ENCODE measurements around the gene SLC8A2.

The SLC8A2 gene

GRCh38 chr19:47485210-47485609 lies 13.5 kb upstream of the SLC8A2 start:
- peak overlapping the region; percentile 100 for H3K4me2 ChIP-seq (ENCODE audit: low read length)
- H3K27me3 ChIP-seq (ENCODE audit: insufficient read depth, low read length), result no peaks in the 10 kb centered on the region
- H2AFZ ChIP-seq (ENCODE audit: low read length), result no peak overlapping the region
- no peaks in the 10 kb centered on the region for H3F3A ChIP-seq (ENCODE audit: insufficient read depth, low read length)
- H3K79me2 ChIP-seq (ENCODE audit: insufficient read depth, low read length), result no peaks in the 10 kb centered on the region
- peaks cover 20% of the 10 kb centered on the region; the same call in 1 of the 2 replicates for H3K36me3 ChIP-seq (ENCODE audit: insufficient read depth, low read length)
- no peaks in the 10 kb centered on the region for H3K9me2 ChIP-seq (ENCODE audit: low read depth, low read length)
- TF ChIP-seq CTCF (IDR thresholded peaks at IDR 0.05; ENCODE audit: low read length), result no peak
- no peak for TF ChIP-seq EZH2 (IDR thresholded peaks at IDR 0.05; ENCODE audit: borderline replicate concordance, low read length)
- H3K4me3 ChIP-seq (ENCODE audit: low read depth, low read length, poor library complexity, severe bottlenecking), result peak overlapping the region; percentile 96
- H3K4me1 ChIP-seq (ENCODE audit: insufficient read depth, low read length, severe bottlenecking), result peaks cover 23% of the 10 kb centered on the region
- no peaks in the 10 kb centered on the region for H4K20me1 ChIP-seq (ENCODE audit: insufficient read depth, low read length)
- peak overlapping the region; percentile 78 for H3K27ac ChIP-seq (ENCODE audit: low read depth, low read length, poor library complexity, severe bottlenecking)
- H3K9ac ChIP-seq (ENCODE audit: low read length), result peak overlapping the region; percentile 100
- H3K9me3 ChIP-seq (ENCODE audit: low read length), result no peaks in the 10 kb centered on the region

GRCh38 chr19:47483800-47484690 lies 12.4 kb upstream of the SLC8A2 start, which contains the start of gene KPTN:
TSS of gene KPTN (minus strand) at chr19:47484219. CDS start at chr19:47484160, 59 bp downstream.
- H3K79me2 ChIP-seq (ENCODE audit: insufficient read depth, low read length), result no peaks in the 10 kb centered on the region
- H3K4me2 ChIP-seq (ENCODE audit: low read length), result peak within 1 kb of the TSS; percentile 100
- H4K20me1 ChIP-seq (ENCODE audit: insufficient read depth, low read length), result no peaks in the 10 kb centered on the region
- H3K27me3 ChIP-seq (ENCODE audit: insufficient read depth, low read length), result no peaks in the 10 kb centered on the region
- TF ChIP-seq EZH2 (IDR thresholded peaks at IDR 0.05; ENCODE audit: borderline replicate concordance, low read length) (no peak), CTCF (IDR thresholded peaks at IDR 0.05; ENCODE audit: low read length) (peak; percentile 99)
- H3K9me3 ChIP-seq (ENCODE audit: low read length), result no peaks in the 10 kb centered on the region
- peak within 1 kb of the TSS; percentile 78 for H3K27ac ChIP-seq (ENCODE audit: low read depth, low read length, poor library complexity, severe bottlenecking)
- H3K4me1 ChIP-seq (ENCODE audit: insufficient read depth, low read length, severe bottlenecking), result peaks cover 23% of the 10 kb centered on the region
- peak within 1 kb of the TSS; percentile 96 for H3K4me3 ChIP-seq (ENCODE audit: low read depth, low read length, poor library complexity, severe bottlenecking)
- peak within 1 kb of the TSS; percentile 100 for H3K9ac ChIP-seq (ENCODE audit: low read length)
- H3K36me3 ChIP-seq (ENCODE audit: insufficient read depth, low read length), result peaks cover 12% of the 10 kb centered on the region; the same call in 1 of the 2 replicates
- peak within 1 kb of the TSS; percentile 92 for H2AFZ ChIP-seq (ENCODE audit: low read length)
- no peaks in the 10 kb centered on the region for H3F3A ChIP-seq (ENCODE audit: insufficient read depth, low read length)
- H3K9me2 ChIP-seq (ENCODE audit: low read depth, low read length), result no peaks in the 10 kb centered on the region

GRCh38 chr19:47483200-47483599 lies 11.5 kb upstream of the SLC8A2 start:
- Histone ChIP-seq H3K36me3 (ENCODE audit: insufficient read depth, low read length) (peaks cover 10% of the 10 kb centered on the region; the same call in 1 of the 2 replicates), H3K4me2 (ENCODE audit: low read length) (peak overlapping the region; percentile 100; the same call in 1 of the 2 replicates), H2AFZ (ENCODE audit: low read length) (no peak overlapping the region), H3K27me3 (ENCODE audit: insufficient read depth, low read length) (no peaks in the 10 kb centered on the region), H3K4me1 (ENCODE audit: insufficient read depth, low read length, severe bottlenecking) (peaks cover 23% of the 10 kb centered on the region), H3F3A (ENCODE audit: insufficient read depth, low read length) (no peaks in the 10 kb centered on the region), H3K4me3 (ENCODE audit: low read depth, low read length, poor library complexity, severe bottlenecking) (peak overlapping the region; percentile 96), H3K9me3 (ENCODE audit: low read length) (no peaks in the 10 kb centered on the region), H4K20me1 (ENCODE audit: insufficient read depth, low read length) (no peaks in the 10 kb centered on the region), H3K79me2 (ENCODE audit: insufficient read depth, low read length) (no peaks in the 10 kb centered on the region), H3K9me2 (ENCODE audit: low read depth, low read length) (no peaks in the 10 kb centered on the region), H3K9ac (ENCODE audit: low read length) (no peak overlapping the region), H3K27ac (ENCODE audit: low read depth, low read length, poor library complexity, severe bottlenecking) (no peak overlapping the region)
- TF ChIP-seq CTCF (IDR thresholded peaks at IDR 0.05; ENCODE audit: low read length) (no peak), EZH2 (IDR thresholded peaks at IDR 0.05; ENCODE audit: borderline replicate concordance, low read length) (no peak)
